HepG2 (cell line): ENCODE measurements around the gene KLF16. TPM values are rescaled to one million over a fixed set of nuclear protein-coding genes. Genes with fewer than 3 reads are reported as not detected.

ENCODE experiments used
- AGO1 ChIP-seq: fragments of 200-400 bp; formaldehyde crosslinking; IDR thresholded peaks from 2 replicates; pipeline ENCODE4 v1.6.1; 2017; ENCODE audit warnings: mild to moderate bottlenecking, low read depth, low read length, moderate library complexity; ENCODE audit not compliant: poor library complexity, severe bottlenecking
- EEA1 ChIP-seq: sonication (generic); formaldehyde crosslinking; IDR thresholded peaks from 2 replicates; pipeline ENCODE4 v1.5.1; 2020; ENCODE audit warnings: mild to moderate bottlenecking, missing genetic modification reagents, borderline replicate concordance
- EP300 ChIP-seq, 3 experiments: sonication (generic) in 1 of 3; formaldehyde crosslinking in 1 of 3; IDR thresholded peaks; 2 replicates each; pipeline versions ENCODE4 v1.5.1 to v1.6.1; 2011 to 2020; ENCODE audit warnings: low read depth in 2 of 3, low read length in 2 of 3, borderline replicate concordance in 1 of 3, improper control_type of control experiment in 1 of 3, mild to moderate bottlenecking in 1 of 3, missing genetic modification reagents in 1 of 3, moderate library complexity in 1 of 3
- ERF ChIP-seq: IDR thresholded peaks from 2 replicates; pipeline ENCODE4 v1.6.1; 2018; ENCODE audit warnings: missing biosample characterization, missing genetic modification reagents
- HOXA9 ChIP-seq: sonication (generic); formaldehyde crosslinking; IDR thresholded peaks from 2 replicates; pipeline ENCODE4 v1.8.1; 2022; ENCODE audit warnings: missing genetic modification reagents, mild to moderate bottlenecking, moderate library complexity, borderline replicate concordance
- MXI1 ChIP-seq: IDR thresholded peaks from 3 replicates; pipeline ENCODE4 v1.6.1; 2012; ENCODE audit warnings: low read depth, low read length, inconsistent platforms, borderline replicate concordance
- NFKBIZ ChIP-seq: IDR thresholded peaks from 2 replicates; pipeline ENCODE4 v1.6.1; 2018; ENCODE audit warnings: missing genetic modification reagents, missing compliant biosample characterization
- NR2F6 ChIP-seq, 2 experiments: IDR thresholded peaks; 2 replicates each; pipeline ENCODE4 v1.6.1; 2016; ENCODE audit warnings: antibody characterized with exemption in 1 of 2, mild to moderate bottlenecking in 1 of 2
- RBM39 ChIP-seq: fragments of 200-400 bp; formaldehyde crosslinking; IDR thresholded peaks from one replicate; pipeline ENCODE4 v1.6.1; 2018; ENCODE audit warnings: antibody characterized with exemption, mild to moderate bottlenecking, low read depth, low read length; ENCODE audit not compliant: poor library complexity, severe bottlenecking
- RFXAP ChIP-seq: sonication (generic); formaldehyde crosslinking; IDR thresholded peaks from 2 replicates; pipeline ENCODE4 v1.4.0; 2020; ENCODE audit warnings: missing genetic modification reagents, borderline replicate concordance
- SIX1 ChIP-seq: sonication (generic); formaldehyde crosslinking; IDR thresholded peaks from 2 replicates; pipeline ENCODE4 v1.4.0; 2020; ENCODE audit warnings: missing genetic modification reagents, borderline replicate concordance
- SMYD3 ChIP-seq: sonication (generic); formaldehyde crosslinking; IDR thresholded peaks from 2 replicates; pipeline ENCODE4 v1.8.1; 2023; ENCODE audit warnings: mild to moderate bottlenecking, missing genetic modification reagents
- THYN1 ChIP-seq: sonication (generic); formaldehyde crosslinking; IDR thresholded peaks from 2 replicates; pipeline ENCODE4 v1.8.1; 2023; ENCODE audit warnings: low read depth, mild to moderate bottlenecking, moderate library complexity, missing genetic modification reagents, borderline replicate concordance
- XBP1 ChIP-seq: sonication (generic); formaldehyde crosslinking; IDR thresholded peaks from 2 replicates; pipeline ENCODE4 v1.5.0; 2020; ENCODE audit warnings: missing genetic modification reagents
- ZNF232 ChIP-seq: sonication (generic); formaldehyde crosslinking; IDR thresholded peaks from 2 replicates; pipeline ENCODE4 v1.4.0; 2020; ENCODE audit warnings: missing genetic modification reagents, borderline replicate concordance
- ZNF747 ChIP-seq: sonication (generic); formaldehyde crosslinking; IDR thresholded peaks from 2 replicates; pipeline ENCODE4 v1.8.1; 2023; ENCODE audit warnings: missing genetic modification reagents, mild to moderate bottlenecking, borderline replicate concordance
- ZNF775 ChIP-seq: sonication (generic); formaldehyde crosslinking; IDR thresholded peaks from 2 replicates; pipeline ENCODE4 v1.4.0; 2020; ENCODE audit warnings: missing genetic modification reagents, mild to moderate bottlenecking, moderate library complexity, borderline replicate concordance
- ZSCAN30 ChIP-seq: sonication (generic); formaldehyde crosslinking; IDR thresholded peaks from 2 replicates; pipeline ENCODE4 v1.5.0; 2020; ENCODE audit warnings: mild to moderate bottlenecking, missing genetic modification reagents
- polyA plus RNA-seq, 8 experiments: library from polyadenylated mRNA; depleted of rRNA in 3 of 8; stranded (reverse) in 7 of 8; unstranded in 1 of 8; fragments of >200 nt; fragmentation: Illumina TruSeq in 4 of 8; extraction: Trizol in 4 of 8; gene quantifications; 2 replicates each; pipeline versions ENCODE4 v1.2.1 to v1.2.3, GENCODE V29; 2011 to 2016; ENCODE audit warnings: low read depth in 4 of 8, missing spikeins in 1 of 8, mixed read lengths in 1 of 8; ENCODE audit not compliant: insufficient read depth in 1 of 8
- total RNA-seq, 5 experiments: library from RNA; depleted of rRNA; stranded (reverse); fragments of >200 nt; fragmentation: Illumina TruSeq; extraction: Trizol; gene quantifications; 2 replicates each; pipeline ENCODE4 v1.2.3, GENCODE V29; 2016; ENCODE audit warnings: low read depth in 1 of 5
- TF ChIP-seq, protein P1 (sequence below): IDR thresholded peaks from 2 replicates; pipeline ENCODE4 v1.6.1; 2012; ENCODE audit warnings: low read depth, low read length, improper control_type of control experiment
- TF ChIP-seq, protein P2 (sequence below): IDR thresholded peaks from 2 replicates; pipeline ENCODE4 v1.6.1; 2018; ENCODE audit warnings: missing genetic modification reagents, mild to moderate bottlenecking, missing compliant biosample characterization
- TF ChIP-seq, protein P3 (sequence below): sonication (generic); formaldehyde crosslinking; IDR thresholded peaks from 2 replicates; pipeline ENCODE4 v1.4.0; 2020; ENCODE audit warnings: mild to moderate bottlenecking, missing genetic modification reagents
- TF ChIP-seq, protein P4 (sequence below): sonication (generic); formaldehyde crosslinking; IDR thresholded peaks from 2 replicates; pipeline ENCODE4 v1.4.0; 2020; ENCODE audit warnings: missing genetic modification reagents, borderline replicate concordance

The KLF16 gene
- total and polyA plus RNA-seq, 2 of the 13 experiments (the other 11 are each of a cell fraction or from before 2014, with no cell fraction given): 3.5 to 6.7 TPM

DNA sequence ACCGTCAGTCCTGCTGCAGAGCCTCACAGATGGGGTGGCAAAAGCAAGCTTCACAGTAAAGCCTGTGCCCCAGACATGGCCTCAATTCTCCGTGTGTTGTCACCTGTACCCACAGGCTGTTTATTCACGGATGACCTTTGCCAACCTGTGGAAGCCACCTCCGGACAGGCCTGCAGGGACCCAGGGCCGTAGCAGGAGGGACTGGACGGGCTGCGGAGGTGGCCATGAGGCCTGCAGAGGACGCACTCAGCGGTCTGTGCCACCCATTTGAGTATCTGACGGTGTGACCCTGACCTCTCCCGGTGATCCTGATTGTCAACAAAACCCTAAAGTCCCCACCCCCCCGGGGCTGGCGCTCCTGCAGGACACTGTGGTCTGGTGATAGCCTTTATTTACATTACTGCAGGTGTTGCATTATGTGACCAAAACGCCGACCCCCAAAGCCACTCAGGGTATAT, 7.8 kb upstream of the KLF16 start (continued):
- TF ChIP-seq EP300 (IDR thresholded peaks at IDR 0.05; ENCODE audit: low read depth in 2 of 2, low read length in 2 of 2): peak in 1 of 2 experiments; percentile 66; a peak in 2 of 4 replicates
- TF ChIP-seq EP300 (CRISPR knock-in tag; IDR thresholded peaks at IDR 0.05; ENCODE audit: borderline replicate concordance): peak; percentile 20; the same call in 1 of the 2 replicates
- TF ChIP-seq, protein P1, sequence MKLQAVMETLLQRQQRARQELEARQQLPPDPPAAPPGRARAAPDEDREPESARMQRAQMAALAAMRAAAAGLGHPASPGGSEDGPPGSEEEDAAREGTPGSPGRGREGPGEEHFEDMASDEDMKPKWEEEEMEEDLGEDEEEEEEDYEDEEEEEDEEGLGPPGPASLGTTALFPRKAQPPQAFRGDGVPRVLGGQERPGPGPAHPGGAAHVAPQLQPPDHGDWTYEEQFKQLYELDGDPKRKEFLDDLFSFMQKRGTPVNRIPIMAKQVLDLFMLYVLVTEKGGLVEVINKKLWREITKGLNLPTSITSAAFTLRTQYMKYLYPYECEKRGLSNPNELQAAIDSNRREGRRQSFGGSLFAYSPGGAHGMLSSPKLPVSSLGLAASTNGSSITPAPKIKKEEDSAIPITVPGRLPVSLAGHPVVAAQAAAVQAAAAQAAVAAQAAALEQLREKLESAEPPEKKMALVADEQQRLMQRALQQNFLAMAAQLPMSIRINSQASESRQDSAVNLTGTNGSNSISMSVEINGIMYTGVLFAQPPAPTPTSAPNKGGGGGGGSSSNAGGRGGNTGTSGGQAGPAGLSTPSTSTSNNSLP: peak; percentile 25; the same call in 1 of the 2 replicates
- TF ChIP-seq ZNF775 (CRISPR knock-in tag): no peak
- peak; percentile 97 for TF ChIP-seq NR2F6 (IDR thresholded peaks at IDR 0.05)
- peak; percentile 98 for TF ChIP-seq NR2F6 (CRISPR knock-in tag; IDR thresholded peaks at IDR 0.05)
- TF ChIP-seq AGO1: peak; percentile 36
- no peak for TF ChIP-seq ZSCAN30
- TF ChIP-seq ERF: peak; percentile 59; the same call in 1 of the 2 replicates
- TF ChIP-seq XBP1: 0 out of 2 replicates have a peak, but pooled peaks have one; percentile 35
- TF ChIP-seq MXI1: peak; percentile 82; the same call in 1 of the 3 replicates
- TF ChIP-seq, protein P2, sequence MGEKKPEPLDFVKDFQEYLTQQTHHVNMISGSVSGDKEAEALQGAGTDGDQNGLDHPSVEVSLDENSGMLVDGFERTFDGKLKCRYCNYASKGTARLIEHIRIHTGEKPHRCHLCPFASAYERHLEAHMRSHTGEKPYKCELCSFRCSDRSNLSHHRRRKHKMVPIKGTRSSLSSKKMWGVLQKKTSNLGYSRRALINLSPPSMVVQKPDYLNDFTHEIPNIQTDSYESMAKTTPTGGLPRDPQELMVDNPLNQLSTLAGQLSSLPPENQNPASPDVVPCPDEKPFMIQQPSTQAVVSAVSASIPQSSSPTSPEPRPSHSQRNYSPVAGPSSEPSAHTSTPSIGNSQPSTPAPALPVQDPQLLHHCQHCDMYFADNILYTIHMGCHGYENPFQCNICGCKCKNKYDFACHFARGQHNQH (CRISPR knock-in tag): peak; percentile 83; the same call in 1 of the 2 replicates
- peak; percentile 39; the same call in 1 of the 2 replicates for TF ChIP-seq EEA1 (CRISPR knock-in tag)
- TF ChIP-seq, protein P3, sequence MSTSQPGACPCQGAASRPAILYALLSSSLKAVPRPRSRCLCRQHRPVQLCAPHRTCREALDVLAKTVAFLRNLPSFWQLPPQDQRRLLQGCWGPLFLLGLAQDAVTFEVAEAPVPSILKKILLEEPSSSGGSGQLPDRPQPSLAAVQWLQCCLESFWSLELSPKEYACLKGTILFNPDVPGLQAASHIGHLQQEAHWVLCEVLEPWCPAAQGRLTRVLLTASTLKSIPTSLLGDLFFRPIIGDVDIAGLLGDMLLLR (CRISPR knock-in tag): 0 out of 2 replicates have a peak, but pooled peaks have one; percentile 46
- TF ChIP-seq, protein P4, sequence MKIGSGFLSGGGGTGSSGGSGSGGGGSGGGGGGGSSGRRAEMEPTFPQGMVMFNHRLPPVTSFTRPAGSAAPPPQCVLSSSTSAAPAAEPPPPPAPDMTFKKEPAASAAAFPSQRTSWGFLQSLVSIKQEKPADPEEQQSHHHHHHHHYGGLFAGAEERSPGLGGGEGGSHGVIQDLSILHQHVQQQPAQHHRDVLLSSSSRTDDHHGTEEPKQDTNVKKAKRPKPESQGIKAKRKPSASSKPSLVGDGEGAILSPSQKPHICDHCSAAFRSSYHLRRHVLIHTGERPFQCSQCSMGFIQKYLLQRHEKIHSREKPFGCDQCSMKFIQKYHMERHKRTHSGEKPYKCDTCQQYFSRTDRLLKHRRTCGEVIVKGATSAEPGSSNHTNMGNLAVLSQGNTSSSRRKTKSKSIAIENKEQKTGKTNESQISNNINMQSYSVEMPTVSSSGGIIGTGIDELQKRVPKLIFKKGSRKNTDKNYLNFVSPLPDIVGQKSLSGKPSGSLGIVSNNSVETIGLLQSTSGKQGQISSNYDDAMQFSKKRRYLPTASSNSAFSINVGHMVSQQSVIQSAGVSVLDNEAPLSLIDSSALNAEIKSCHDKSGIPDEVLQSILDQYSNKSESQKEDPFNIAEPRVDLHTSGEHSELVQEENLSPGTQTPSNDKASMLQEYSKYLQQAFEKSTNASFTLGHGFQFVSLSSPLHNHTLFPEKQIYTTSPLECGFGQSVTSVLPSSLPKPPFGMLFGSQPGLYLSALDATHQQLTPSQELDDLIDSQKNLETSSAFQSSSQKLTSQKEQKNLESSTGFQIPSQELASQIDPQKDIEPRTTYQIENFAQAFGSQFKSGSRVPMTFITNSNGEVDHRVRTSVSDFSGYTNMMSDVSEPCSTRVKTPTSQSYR (CRISPR knock-in tag): peak; percentile 85; the same call in 1 of the 2 replicates
- no peak for TF ChIP-seq NFKBIZ (CRISPR knock-in tag)
- TF ChIP-seq HOXA9 (CRISPR knock-in tag): no peak
- no peak for TF ChIP-seq THYN1 (CRISPR knock-in tag)
- 0 out of 2 replicates have a peak, but pooled peaks have one; percentile 79 for TF ChIP-seq RFXAP (CRISPR knock-in tag)
- 0 out of 2 replicates have a peak, but pooled peaks have one; percentile 50 for TF ChIP-seq SIX1
- TF ChIP-seq ZNF747 (CRISPR knock-in tag): peak; percentile 66; the same call in 1 of the 2 replicates
- no peak for TF ChIP-seq RBM39
- no peak for TF ChIP-seq ZNF232 (CRISPR knock-in tag)
- TF ChIP-seq SMYD3 (CRISPR knock-in tag): no peak
